RCC 7860 (cell line): Measurements from ENCODE around the gene METTL17.
"Not testable (repeated sequence)": the region's sequence is repeated elsewhere in the genome, so short reads cannot be mapped to it uniquely, and the experiment has no call there.

Experiments
- DNase-seq: peaks from one replicate; pipeline ENCODE4 v3.0.0-alpha.2; 2015; ENCODE audit warnings: low spot score
- FAIRE-seq: peaks from 2 replicates; lab custom pipeline; 2012; peaks lifted over from hg19 to GRCh38; lab: Jason Lieb, UNC

METTL17 gene

DNA sequence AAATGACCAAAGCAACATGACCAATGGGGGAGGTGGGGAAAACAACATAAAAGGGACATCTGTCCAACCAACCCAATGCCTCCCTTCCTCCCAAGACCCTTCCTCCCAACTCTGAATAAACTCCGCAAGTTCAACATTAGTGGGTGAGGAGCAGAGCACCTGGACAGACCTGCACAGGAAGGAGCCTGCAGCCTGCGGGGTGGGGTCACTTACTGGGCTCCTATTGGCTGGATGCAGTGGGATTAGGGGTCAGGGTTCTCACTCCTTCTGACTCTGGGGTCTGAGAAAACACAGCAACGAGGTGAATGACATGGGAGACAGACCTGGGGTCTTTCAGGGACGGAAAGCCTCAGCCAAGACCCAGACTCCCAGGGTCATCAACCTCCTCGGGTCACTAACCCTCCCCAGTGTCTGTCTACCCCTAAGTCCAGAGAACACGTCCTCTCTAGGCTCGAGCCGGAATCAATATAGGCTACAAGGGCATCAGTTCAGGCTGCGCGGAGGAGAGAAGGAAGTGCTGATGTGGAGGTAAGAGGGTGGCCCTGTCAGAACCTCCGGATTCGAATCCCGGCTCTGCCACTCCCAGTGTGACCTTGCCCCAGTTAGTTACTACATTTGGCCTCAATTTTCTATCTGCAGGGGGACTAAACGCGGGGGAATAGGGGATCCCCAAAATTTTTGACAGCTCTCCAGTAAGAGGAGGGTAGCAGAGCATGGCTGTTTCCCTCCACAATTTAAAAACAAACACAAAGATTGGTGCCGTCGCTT is 34.2 kb downstream of the METTL17 start:
- DNase-seq (no peak), FAIRE-seq (no peak)

GRCh38 chr14:21024585-21025370 is 35.0 kb downstream of the METTL17 start, which contains the start of gene NDRG2:
Gene NDRG2 (minus strand): TSS chr14:21025061. CDS start chr14:21023315, 1,746 bp downstream.
- FAIRE-seq (no peak), DNase-seq (no peak)

GRCh38 chr14:21025371-21026273 is 35.8 kb downstream of the METTL17 start:
- FAIRE-seq: no peak
- no peak for DNase-seq

DNA sequence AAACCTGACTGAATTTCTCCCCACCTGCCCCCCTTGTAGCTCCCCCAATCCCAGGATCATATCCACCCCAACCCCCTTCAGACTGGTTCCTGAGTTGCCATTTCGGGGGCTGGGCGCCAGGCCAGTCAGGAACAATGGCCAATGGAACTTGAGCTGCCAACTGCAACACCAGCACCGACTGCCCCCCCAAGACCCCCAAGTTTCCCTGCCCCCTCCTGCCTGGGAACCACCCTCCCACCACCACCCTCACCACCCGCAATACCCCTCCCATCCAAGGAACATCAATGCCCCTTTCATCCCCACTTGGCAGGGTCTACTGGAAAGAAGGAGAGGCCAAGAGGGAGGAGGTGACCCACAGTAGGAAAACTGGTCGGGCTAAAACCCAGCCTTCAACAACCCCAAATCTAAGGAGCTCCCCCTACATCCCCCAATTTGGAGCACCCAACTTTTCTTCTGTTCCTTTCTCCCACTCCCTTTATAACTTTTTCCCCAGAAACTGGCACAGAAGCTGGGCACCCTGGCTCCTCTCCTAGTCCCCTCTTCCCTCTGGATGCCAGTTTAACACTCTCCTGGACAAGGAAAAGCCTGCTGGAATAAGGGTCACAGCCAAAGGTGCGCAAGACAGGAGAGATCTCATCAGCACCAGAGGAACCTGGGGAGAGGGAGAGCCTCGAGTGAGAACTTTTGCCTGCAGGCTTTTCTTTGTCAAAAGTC is 36.7 kb downstream of the METTL17 start:
- FAIRE-seq (no peak), DNase-seq (no peak)

- FAIRE-seq (no peak), DNase-seq (no peak)
Measured at GRCh38 chr14:21026988-21027315, 37.2 kb downstream of the METTL17 start.

DNA sequence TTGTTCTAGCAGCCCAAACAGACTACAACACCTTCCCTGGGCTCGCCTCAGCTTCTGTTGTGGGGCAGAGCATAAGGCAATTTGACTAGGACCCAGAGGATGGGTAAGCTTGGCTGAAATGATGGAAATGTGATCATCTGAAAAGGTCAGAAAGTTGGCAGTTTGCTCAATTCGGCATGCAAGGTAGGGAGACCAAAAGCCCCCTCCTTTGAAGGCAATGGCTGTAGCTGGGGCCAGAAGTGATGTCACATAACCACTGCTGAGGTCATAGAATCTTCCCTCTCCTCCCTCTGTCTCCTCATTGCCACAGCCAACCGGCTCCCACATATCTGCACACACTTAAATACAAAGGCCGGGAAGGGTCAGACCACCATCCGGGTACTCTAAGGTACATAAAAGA is 40.1 kb downstream of the METTL17 start, which contains the start of gene TPPP2:
TPPP2 (plus strand) TSS at position 301 of the 400 bp plus-strand sequence. CDS start 365 bp downstream, outside the sequence.
- FAIRE-seq: no peak

DNA sequence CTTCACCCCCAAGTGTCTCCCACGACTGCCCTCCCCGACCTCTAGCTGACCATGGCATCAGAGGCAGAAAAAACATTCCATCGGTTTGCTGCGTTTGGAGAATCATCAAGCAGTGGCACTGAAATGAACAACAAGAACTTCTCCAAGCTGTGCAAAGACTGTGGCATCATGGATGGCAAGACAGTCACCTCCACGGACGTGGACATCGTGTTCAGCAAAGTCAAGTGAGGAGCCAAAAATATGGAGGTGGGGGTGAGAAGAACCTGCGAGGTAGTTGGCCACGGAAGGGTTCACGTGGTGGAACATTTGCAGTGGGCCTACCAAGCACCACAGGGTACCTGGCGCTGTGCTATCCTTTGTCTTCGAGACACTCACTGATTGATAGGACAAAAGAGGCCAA is 40.8 kb downstream of the METTL17 start:
- DNase-seq (no peak), FAIRE-seq (no peak)

More for the DNA sequence above, 40.1 kb downstream of the METTL17 start, which contains the start of gene TPPP2:
- no peak for DNase-seq

GRCh38 chr14:21032326-21033132 is 42.7 kb downstream of the METTL17 start:
- DNase-seq (no peak), FAIRE-seq (no peak)

GRCh38 chr14:21033133-21033698 is 43.4 kb downstream of the METTL17 start:
- DNase-seq: no peak
- FAIRE-seq: no peak

DNA sequence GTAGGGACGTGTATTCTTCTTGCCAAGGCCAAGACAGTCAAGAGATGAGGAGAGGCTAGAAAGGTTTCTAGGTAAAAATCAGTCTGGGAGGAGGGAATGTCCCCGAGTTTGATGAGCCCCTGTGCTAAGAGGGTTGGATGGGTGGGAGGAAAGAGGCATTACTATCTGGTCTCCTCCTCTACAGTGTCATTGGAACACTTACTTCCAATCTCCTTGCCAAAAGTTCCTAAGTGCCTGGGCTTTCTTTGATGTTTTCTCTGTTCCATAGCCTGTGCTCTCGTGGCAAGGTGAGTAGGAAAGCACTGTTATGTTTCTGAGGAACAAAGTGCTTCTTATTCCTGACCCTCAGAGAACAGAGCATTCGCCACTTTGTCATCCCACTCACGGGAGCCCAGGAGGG is 44.9 kb downstream of the METTL17 start, which contains the start of gene RNASE13:
RNASE13 (minus strand) TSS at position 101 of the 400 bp plus-strand sequence. CDS start 519 bp downstream, outside the sequence.
- no peak for DNase-seq
- no peak for FAIRE-seq

DNA sequence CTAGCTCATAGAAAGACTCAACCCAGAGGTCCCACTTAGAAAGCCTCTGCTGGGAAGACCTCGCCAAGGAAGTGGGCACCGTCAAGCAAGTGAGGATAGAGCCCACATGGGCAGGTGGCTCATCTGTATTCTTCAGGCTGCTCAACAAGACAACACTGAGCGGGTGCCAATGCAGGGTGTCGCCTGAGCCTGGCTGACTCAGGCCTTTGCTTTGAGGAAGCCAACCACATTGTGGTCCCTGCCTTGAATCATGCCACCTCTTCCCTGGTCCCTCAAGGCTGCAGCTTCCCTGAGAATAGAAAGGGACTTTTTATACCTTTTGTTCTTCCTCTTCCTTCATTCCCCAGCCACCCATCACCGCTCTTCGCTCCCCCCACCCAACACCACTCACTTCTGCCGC is 47.0 kb downstream of the METTL17 start:
- DNase-seq: peak; percentile 39
- FAIRE-seq: no peak

- FAIRE-seq: no peak
- no peak for DNase-seq
Measured at GRCh38 chr14:21037156-21037555, 47.4 kb downstream of the METTL17 start.

- no peak for DNase-seq
- FAIRE-seq: no peak
Measured at GRCh38 chr14:21038441-21039422, 49.0 kb downstream of the METTL17 start.

GRCh38 chr14:21039585-21040369 is 50.0 kb downstream of the METTL17 start:
- DNase-seq: no peak
- FAIRE-seq: no peak

DNA sequence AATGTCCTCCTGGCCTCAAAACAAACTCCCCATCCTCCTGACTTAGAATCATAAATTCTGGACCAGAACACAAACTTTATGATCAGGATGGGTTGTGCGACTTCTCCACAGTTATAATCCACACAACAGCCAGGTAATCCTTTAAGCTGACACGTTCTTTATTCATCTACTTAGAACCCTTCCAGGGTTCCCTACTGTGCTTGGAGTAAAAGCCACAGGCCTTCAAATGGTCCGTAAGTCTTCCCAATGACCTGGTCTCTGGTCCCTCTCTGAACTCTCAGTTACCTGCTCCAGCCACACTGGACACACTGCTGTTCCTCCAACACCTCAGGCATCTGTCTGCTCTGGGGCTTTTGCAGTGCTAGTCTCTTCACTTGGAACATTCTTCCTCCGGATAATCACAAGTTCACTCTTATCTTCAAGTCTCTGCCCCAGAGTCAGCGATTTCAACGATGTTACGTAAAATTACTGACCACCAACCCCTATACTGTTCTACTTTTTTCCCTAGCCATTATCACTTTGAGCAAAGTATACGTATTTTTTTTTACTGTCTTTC is 50.7 kb downstream of the METTL17 start:
- no peak for FAIRE-seq

GRCh38 chr14:21040941-21041340 is 51.2 kb downstream of the METTL17 start:
- not testable (repeated sequence) for FAIRE-seq, DNase-seq

More for the DNA sequence above, 50.7 kb downstream of the METTL17 start:
- no peak for DNase-seq
